GM19455 (cell line): ENCODE data around the gene JADE2.
"Not testable (repeated sequence)": the region's sequence is repeated elsewhere in the genome, so short reads cannot be mapped to it uniquely, and the experiment has no call there.

ENCODE experiments used
- ATAC-seq: cut with Tn5 transposase; IDR thresholded peaks from one replicate; pipeline ENCODE4 v1.9.1; 2021; ENCODE audit not compliant: unreplicated experiment

JADE2 gene

GRCh38 chr5:134507452-134507851 lies 18.0 kb upstream of the JADE2 start:
- ATAC-seq, result no peak

- no peak for ATAC-seq
Measured at GRCh38 chr5:134508521-134509195, 16.8 kb upstream of the JADE2 start.

- ATAC-seq, result no peak
Measured at GRCh38 chr5:134509308-134510040, 16.0 kb upstream of the JADE2 start.

- ATAC-seq, result no peak
Measured at GRCh38 chr5:134510970-134511795, 14.3 kb upstream of the JADE2 start.

- no peak for ATAC-seq
Measured at GRCh38 chr5:134511796-134512660, 13.4 kb upstream of the JADE2 start.

GRCh38 chr5:134512661-134512999 lies 12.8 kb upstream of the JADE2 start:
- ATAC-seq, result no peak

GRCh38 chr5:134515801-134516200 lies 9.7 kb upstream of the JADE2 start:
- no peak for ATAC-seq

- ATAC-seq, result not testable (repeated sequence)
Measured at GRCh38 chr5:134516984-134517383, 8.5 kb upstream of the JADE2 start.

GRCh38 chr5:134517553-134517952 lies 7.9 kb upstream of the JADE2 start:
- no peak for ATAC-seq

- ATAC-seq, result no peak
Measured at GRCh38 chr5:134519989-134520388, 5.5 kb upstream of the JADE2 start.

GRCh38 chr5:134521841-134522240 lies 3.6 kb upstream of the JADE2 start:
- ATAC-seq, result no peak

- no peak for ATAC-seq
Measured at GRCh38 chr5:134523543-134524271, 1.8 kb upstream of the JADE2 start.

- ATAC-seq, result no peak
Measured at GRCh38 chr5:134524272-134524825, 1.1 kb upstream of the JADE2 start.

GRCh38 chr5:134525683-134526482 lies 413 bp downstream of the JADE2 start:
- ATAC-seq, result peak; percentile 21

- ATAC-seq, result peak; percentile 14
Measured at GRCh38 chr5:134526483-134527155, 1.1 kb downstream of the JADE2 start.

GRCh38 chr5:134527156-134527960 lies 1.9 kb downstream of the JADE2 start:
- ATAC-seq, result peak; percentile 44

- ATAC-seq, result no peak
Measured at GRCh38 chr5:134527961-134528424, 2.5 kb downstream of the JADE2 start.

GRCh38 chr5:134528556-134528955 lies 3.1 kb downstream of the JADE2 start:
- ATAC-seq, result no peak
